K562 (cell line): ENCODE results near the gene DHDH. TPM values are rescaled to one million over a fixed set of nuclear protein-coding genes. Genes with fewer than 3 reads are reported as not detected.

ENCODE experiments used
- ATF4 ChIP-seq: fragments of 450-650 bp; formaldehyde crosslinking; IDR thresholded peaks from 2 replicates; pipeline ENCODE4 v1.4.0; 2022; ENCODE audit warnings: mild to moderate bottlenecking, moderate library complexity
- COPS2 ChIP-seq: fragments of 450-650 bp; conservative IDR thresholded peaks from 2 replicates; pipeline ENCODE4 v1.6.1; 2016; ENCODE audit warnings: mild to moderate bottlenecking, moderate library complexity
- HDAC2 ChIP-seq: fragments of 450-650 bp; IDR thresholded peaks from 2 replicates; pipeline ENCODE4 v1.6.1; 2016; ENCODE audit warnings: mild to moderate bottlenecking
- HNRNPH1 ChIP-seq: fragments of 200-400 bp; formaldehyde crosslinking; optimal IDR thresholded peaks from 2 replicates; pipeline ENCODE3; 2017; ENCODE audit warnings: low read depth, mild to moderate bottlenecking, low read length, moderate library complexity
- JUN ChIP-seq, 2 experiments: sonication (generic) in 1 of 2; formaldehyde crosslinking in 1 of 2; IDR thresholded peaks; 2 replicates each; pipeline versions ENCODE4 v1.6.1 to v1.8.0; 2012 to 2022; ENCODE audit warnings: borderline replicate concordance in 2 of 2, mild to moderate bottlenecking in 2 of 2, improper control_type of control experiment in 1 of 2, low read depth in 1 of 2, low read length in 1 of 2, missing genetic modification reagents in 1 of 2
- KDM2B ChIP-seq: fragments of 250-450 bp; sonication (Bioruptor Pico); IDR thresholded peaks from 2 replicates; pipeline ENCODE4 v1.8.0; 2021; ENCODE audit warnings: mild to moderate bottlenecking, moderate library complexity
- LEF1 ChIP-seq: fragments of 450-650 bp; IDR thresholded peaks from 2 replicates; pipeline ENCODE4 v1.6.1; 2016; ENCODE audit warnings: mild to moderate bottlenecking
- MTA2 ChIP-seq: fragments of 450-650 bp; IDR thresholded peaks from 2 replicates; pipeline ENCODE4 v1.6.1; 2016; ENCODE audit warnings: low read depth
- NCOR1 ChIP-seq: fragments of 450-650 bp; IDR thresholded peaks from 2 replicates; pipeline ENCODE4 v1.6.1; 2016; ENCODE audit warnings: mild to moderate bottlenecking, moderate library complexity
- NFE2L1 ChIP-seq: fragments of 450-650 bp; IDR thresholded peaks from 2 replicates; pipeline ENCODE4 v1.6.1; 2016; ENCODE audit warnings: missing genetic modification characterization, low read depth, mild to moderate bottlenecking, missing compliant biosample characterization, moderate library complexity, borderline replicate concordance
- RNF219 ChIP-seq: fragments of 250-450 bp; sonication (Bioruptor Pico); IDR thresholded peaks from 2 replicates; pipeline ENCODE4 v1.5.0; 2022; ENCODE audit warnings: mild to moderate bottlenecking
- STAG1 ChIP-seq: sonication (generic); formaldehyde crosslinking; IDR thresholded peaks from 2 replicates; pipeline ENCODE4 v1.5.0; 2020; ENCODE audit warnings: missing genetic modification reagents, borderline replicate concordance
- ZKSCAN8 ChIP-seq: fragments of 200-800 bp; sonication (Bioruptor generic); IDR thresholded peaks from 2 replicates; pipeline ENCODE4 v1.6.1; 2016; ENCODE audit warnings: missing genetic modification characterization, missing compliant biosample characterization
- ZNF584 ChIP-seq: fragments of 200-800 bp; sonication (Bioruptor generic); IDR thresholded peaks from 2 replicates; pipeline ENCODE4 v1.6.1; 2016; ENCODE audit warnings: low read depth, mild to moderate bottlenecking, missing genetic modification characterization, missing compliant biosample characterization
- ZNF75A ChIP-seq: fragments of 450-650 bp; formaldehyde crosslinking; IDR thresholded peaks from 2 replicates; pipeline ENCODE4 v1.4.0; 2020; ENCODE audit warnings: mild to moderate bottlenecking
- polyA plus RNA-seq, 8 experiments: library from polyadenylated mRNA; depleted of rRNA in 4 of 8; stranded (reverse) in 5 of 8; unstranded in 3 of 8; fragments of >200 nt; fragmentation: Nextera tagmentation in 2 of 8; fragmentation: Illumina TruSeq in 1 of 8; extraction: Ambion mirVana in 2 of 8; extraction: Trizol in 1 of 8; gene quantifications; 2 replicates each; pipeline versions ENCODE4 v1.2.1 to v1.2.3, GENCODE V29; 2011 to 2014; ENCODE audit warnings: inconsistent platforms in 1 of 8, missing spikeins in 1 of 8
- total RNA-seq, 7 experiments: library from RNA; depleted of rRNA in 6 of 7; stranded (reverse); fragments of >200 nt in 6 of 7; fragmentation: Illumina TruSeq in 2 of 7; extraction: Trizol in 2 of 7; gene quantifications; 2 replicates each; pipeline versions ENCODE4 v1.2.1 to v1.2.3, GENCODE V29; 2011 to 2021; ENCODE audit warnings: low replicate concordance in 1 of 7
- TF ChIP-seq, protein P1 (sequence below), 3 experiments: fragments of 200-800 bp in 1 of 3; fragments of 250-450 bp in 1 of 3; fragments of 450-650 bp in 1 of 3; sonication (Bioruptor Pico) in 1 of 3; sonication (Bioruptor generic) in 1 of 3; formaldehyde crosslinking in 1 of 3; IDR thresholded peaks; 2 replicates each; pipeline versions ENCODE4 v1.6.1 to v1.8.0; 2016 to 2022; ENCODE audit warnings: mild to moderate bottlenecking in 2 of 3, missing genetic modification characterization in 2 of 3, missing compliant biosample characterization in 1 of 3, moderate library complexity in 1 of 3
- TF ChIP-seq, protein P2 (sequence below): fragments of 250-450 bp; sonication (Bioruptor Pico); IDR thresholded peaks from 2 replicates; pipeline ENCODE4 v1.5.0; 2021; ENCODE audit warnings: mild to moderate bottlenecking, borderline replicate concordance

DHDH gene
- total and polyA plus RNA-seq, 9 of the 15 experiments (the other 6 are each of a cell fraction or from before 2014, with no cell fraction given): 0.37 to 1.9 (median 0.87) TPM

DNA sequence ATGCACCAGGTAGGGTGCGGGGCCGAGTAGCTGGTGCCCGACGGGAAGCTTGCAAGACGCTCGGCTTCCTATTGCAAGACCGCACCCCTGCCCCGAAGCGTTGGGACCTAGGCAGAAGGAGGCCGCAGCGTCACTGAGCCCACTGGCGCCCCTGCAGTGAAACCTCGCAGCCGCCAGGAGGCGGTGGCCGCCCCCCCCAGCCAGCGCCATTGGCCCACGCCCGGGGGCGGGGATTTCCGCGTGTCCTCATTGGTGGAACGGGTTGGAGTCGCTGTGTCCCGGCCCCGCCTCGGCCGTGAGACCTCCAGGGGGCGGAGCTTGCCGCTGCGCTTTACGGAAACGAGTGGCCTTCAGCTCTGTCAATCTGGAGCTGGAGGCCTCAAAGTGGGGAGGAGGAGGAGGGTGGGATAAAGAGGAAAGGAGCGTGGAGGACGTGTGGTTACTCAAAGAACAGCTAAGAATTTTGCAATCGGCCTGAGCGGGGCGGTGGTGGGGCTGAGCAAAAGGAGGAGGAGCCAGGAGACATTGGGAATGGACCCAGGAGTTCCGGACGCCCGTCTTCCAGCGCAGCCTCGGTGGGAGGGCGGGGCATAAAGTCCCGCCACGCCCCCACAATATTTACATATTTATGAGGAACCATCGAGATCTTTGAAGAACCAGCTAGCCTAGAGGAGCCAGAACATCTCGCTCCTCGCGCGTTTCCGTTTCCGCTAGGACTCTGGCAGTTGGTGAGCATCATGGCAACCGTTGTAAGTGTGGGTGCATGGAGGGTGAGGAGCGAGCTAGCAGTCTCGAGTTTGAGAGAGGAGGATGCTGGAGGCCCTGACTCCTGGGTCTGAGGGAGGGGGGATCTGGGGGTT is 59.9 kb downstream of the DHDH start, which contains the start of the genes GYS1 and RUVBL2 (continued):
- no peak for TF ChIP-seq KDM2B (CRISPR knock-in tag)
- TF ChIP-seq COPS2: no peak
- no peak for TF ChIP-seq ZKSCAN8
- no peak for TF ChIP-seq ZNF584 (CRISPR knock-in tag)
- peak; percentile 72; the same call in 1 of the 2 replicates for TF ChIP-seq MTA2
- no peak for TF ChIP-seq ATF4 (CRISPR knock-in tag)
- TF ChIP-seq ZNF75A (CRISPR knock-in tag): no peak
- TF ChIP-seq LEF1: no peak
- no peak for TF ChIP-seq NCOR1
- TF ChIP-seq RNF219 (CRISPR knock-in tag): no peak
- no peak for TF ChIP-seq STAG1 (CRISPR knock-in tag)
- no peak for TF ChIP-seq HNRNPH1
- TF ChIP-seq, protein P1, sequence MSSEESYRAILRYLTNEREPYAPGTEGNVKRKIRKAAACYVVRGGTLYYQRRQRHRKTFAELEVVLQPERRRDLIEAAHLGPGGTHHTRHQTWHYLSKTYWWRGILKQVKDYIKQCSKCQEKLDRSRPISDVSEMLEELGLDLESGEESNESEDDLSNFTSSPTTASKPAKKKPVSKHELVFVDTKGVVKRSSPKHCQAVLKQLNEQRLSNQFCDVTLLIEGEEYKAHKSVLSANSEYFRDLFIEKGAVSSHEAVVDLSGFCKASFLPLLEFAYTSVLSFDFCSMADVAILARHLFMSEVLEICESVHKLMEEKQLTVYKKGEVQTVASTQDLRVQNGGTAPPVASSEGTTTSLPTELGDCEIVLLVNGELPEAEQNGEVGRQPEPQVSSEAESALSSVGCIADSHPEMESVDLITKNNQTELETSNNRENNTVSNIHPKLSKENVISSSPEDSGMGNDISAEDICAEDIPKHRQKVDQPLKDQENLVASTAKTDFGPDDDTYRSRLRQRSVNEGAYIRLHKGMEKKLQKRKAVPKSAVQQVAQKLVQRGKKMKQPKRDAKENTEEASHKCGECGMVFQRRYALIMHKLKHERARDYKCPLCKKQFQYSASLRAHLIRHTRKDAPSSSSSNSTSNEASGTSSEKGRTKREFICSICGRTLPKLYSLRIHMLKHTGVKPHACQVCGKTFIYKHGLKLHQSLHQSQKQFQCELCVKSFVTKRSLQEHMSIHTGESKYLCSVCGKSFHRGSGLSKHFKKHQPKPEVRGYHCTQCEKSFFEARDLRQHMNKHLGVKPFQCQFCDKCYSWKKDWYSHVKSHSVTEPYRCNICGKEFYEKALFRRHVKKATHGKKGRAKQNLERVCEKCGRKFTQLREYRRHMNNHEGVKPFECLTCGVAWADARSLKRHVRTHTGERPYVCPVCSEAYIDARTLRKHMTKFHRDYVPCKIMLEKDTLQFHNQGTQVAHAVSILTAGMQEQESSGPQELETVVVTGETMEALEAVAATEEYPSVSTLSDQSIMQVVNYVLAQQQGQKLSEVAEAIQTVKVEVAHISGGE (CRISPR knock-in tag; IDR thresholded peaks at IDR 0.05): 0 out of 6 replicates have a peak, but pooled peaks of 1 of the 3 experiments have one; percentile 24
- TF ChIP-seq, protein P2, sequence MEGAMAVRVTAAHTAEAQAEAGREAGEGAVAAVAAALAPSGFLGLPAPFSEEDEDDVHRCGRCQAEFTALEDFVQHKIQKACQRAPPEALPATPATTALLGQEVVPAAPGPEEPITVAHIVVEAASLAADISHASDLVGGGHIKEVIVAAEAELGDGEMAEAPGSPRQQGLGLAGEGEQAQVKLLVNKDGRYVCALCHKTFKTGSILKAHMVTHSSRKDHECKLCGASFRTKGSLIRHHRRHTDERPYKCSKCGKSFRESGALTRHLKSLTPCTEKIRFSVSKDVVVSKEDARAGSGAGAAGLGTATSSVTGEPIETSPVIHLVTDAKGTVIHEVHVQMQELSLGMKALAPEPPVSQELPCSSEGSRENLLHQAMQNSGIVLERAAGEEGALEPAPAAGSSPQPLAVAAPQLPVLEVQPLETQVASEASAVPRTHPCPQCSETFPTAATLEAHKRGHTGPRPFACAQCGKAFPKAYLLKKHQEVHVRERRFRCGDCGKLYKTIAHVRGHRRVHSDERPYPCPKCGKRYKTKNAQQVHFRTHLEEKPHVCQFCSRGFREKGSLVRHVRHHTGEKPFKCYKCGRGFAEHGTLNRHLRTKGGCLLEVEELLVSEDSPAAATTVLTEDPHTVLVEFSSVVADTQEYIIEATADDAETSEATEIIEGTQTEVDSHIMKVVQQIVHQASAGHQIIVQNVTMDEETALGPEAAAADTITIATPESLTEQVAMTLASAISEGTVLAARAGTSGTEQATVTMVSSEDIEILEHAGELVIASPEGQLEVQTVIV: no peak
- peak; percentile 74; the same call in 1 of the 2 replicates for TF ChIP-seq HDAC2
- TF ChIP-seq NFE2L1 (tag): no peak
- TF ChIP-seq JUN (IDR thresholded peaks at IDR 0.05; ENCODE audit: borderline replicate concordance, low read depth, low read length): 0 out of 2 replicates have a peak, but pooled peaks have one; percentile 5
- 0 out of 2 replicates have a peak, but pooled peaks have one; percentile 63 for TF ChIP-seq JUN (CRISPR knock-in tag; IDR thresholded peaks at IDR 0.05; ENCODE audit: borderline replicate concordance)
